GM23338 (cell line): Measurements from ENCODE around the gene CPLX1. TPM values are rescaled to one million over a fixed set of nuclear protein-coding genes. Genes with fewer than 3 reads are reported as not detected.

Source experiments
- ATAC-seq: fragments of 200-7000 bp; cut with Tn5 transposase; 3 replicates; pipeline ENCODE4 v1.9.1; 2020
- DNase-seq: peaks from one replicate; pipeline ENCODE4 v3.0.0-alpha.2; 2015; ENCODE audit warnings: low spot score
- H2AFZ ChIP-seq: fragments of 200-600 bp; sonication (generic); 2 replicates; pipeline ENCODE4 v1.8.0; 2016; ENCODE audit warnings: antibody characterized with exemption, mild to moderate bottlenecking, moderate library complexity
- H3F3A ChIP-seq: fragments of 200-600 bp; sonication (generic); replicated peaks from 2 replicates; pipeline ENCODE4 v1.8.0; 2017; ENCODE audit warnings: antibody characterized with exemption, mixed run types, low read depth
- H3K27ac ChIP-seq: fragments of 200-600 bp; sonication (generic); 2 replicates; pipeline ENCODE4 v1.6.1; 2016; ENCODE audit warnings: low read depth
- H3K27me3 ChIP-seq: fragments of 200-600 bp; sonication (generic); 2 replicates; pipeline ENCODE4 v1.8.0; 2016; ENCODE audit warnings: mild to moderate bottlenecking, mixed run types, moderate library complexity; ENCODE audit not compliant: insufficient read depth
- H3K36me3 ChIP-seq: fragments of 200-600 bp; sonication (generic); 2 replicates; pipeline ENCODE4 v1.8.0; 2016; ENCODE audit warnings: mild to moderate bottlenecking; ENCODE audit not compliant: insufficient read depth
- H3K4me1 ChIP-seq: fragments of 200-600 bp; sonication (generic); 2 replicates; pipeline ENCODE4 v1.8.0; 2016; ENCODE audit warnings: mild to moderate bottlenecking, moderate library complexity; ENCODE audit not compliant: insufficient read depth
- H3K4me2 ChIP-seq: fragments of 200-600 bp; sonication (generic); 2 replicates; pipeline ENCODE4 v1.7.1; 2017; ENCODE audit warnings: mixed run types
- H3K4me3 ChIP-seq: fragments of 200-600 bp; sonication (generic); 2 replicates; pipeline ENCODE4 v1.6.1; 2016; ENCODE audit warnings: mixed run types
- H3K79me2 ChIP-seq: fragments of 200-600 bp; sonication (generic); replicated peaks from 2 replicates; pipeline ENCODE4 v1.8.0; 2017; ENCODE audit warnings: mild to moderate bottlenecking; ENCODE audit not compliant: insufficient read depth
- H3K9me2 ChIP-seq: fragments of 200-600 bp; sonication (generic); 2 replicates; pipeline ENCODE4 v1.8.0; 2017; ENCODE audit not compliant: insufficient read depth
- H4K20me1 ChIP-seq: fragments of 200-600 bp; sonication (generic); replicated peaks from 2 replicates; pipeline ENCODE4 v1.8.0; 2017; ENCODE audit warnings: mild to moderate bottlenecking; ENCODE audit not compliant: insufficient read depth
- H3K27ac Mint-ChIP-seq: 2 replicates; pipeline ENCODE4 v1.8.0; 2020; ENCODE audit warnings: inconsistent platforms, mild to moderate bottlenecking, moderate library complexity, mixed read lengths
- H3K27me3 Mint-ChIP-seq: 3 replicates; pipeline ENCODE4 v1.8.0; 2022; ENCODE audit warnings: low read depth, mild to moderate bottlenecking, moderate library complexity, mixed read lengths, inconsistent platforms; ENCODE audit not compliant: insufficient read depth, poor library complexity
- H3K36me3 Mint-ChIP-seq: 3 replicates; pipeline ENCODE4 v1.8.0; 2021; ENCODE audit warnings: low read depth, mild to moderate bottlenecking, inconsistent platforms, moderate library complexity, mixed read lengths
- H3K4me1 Mint-ChIP-seq: 3 replicates; pipeline ENCODE4 v1.8.0; 2020; ENCODE audit warnings: mild to moderate bottlenecking, inconsistent platforms, mixed read lengths
- H3K4me3 Mint-ChIP-seq: 3 replicates; pipeline ENCODE4 v1.8.0; 2021; ENCODE audit warnings: moderate library complexity, mild to moderate bottlenecking, inconsistent platforms, mixed read lengths
- H3K9me3 Mint-ChIP-seq: 3 replicates; pipeline ENCODE4 v1.8.0; 2020; ENCODE audit warnings: moderate library complexity, mild to moderate bottlenecking, inconsistent platforms, mixed read lengths
- CREB1 ChIP-seq: fragments of 250-450 bp; sonication (Bioruptor Pico); IDR thresholded peaks from 2 replicates; pipeline ENCODE4 v1.5.0; 2020; ENCODE audit warnings: low read depth, mild to moderate bottlenecking, moderate library complexity
- CTCF ChIP-seq, 2 experiments: fragments of 200-600 bp in 1 of 2; sonication (generic) in 1 of 2; conservative IDR thresholded peaks; 2 replicates each; pipeline versions ENCODE4 v1.5.1 to v1.6.1; 2016 to 2017; ENCODE audit warnings: antibody characterized with exemption in 2 of 2, low read depth in 2 of 2, mild to moderate bottlenecking in 2 of 2, moderate library complexity in 1 of 2
- ETS1 ChIP-seq: IDR thresholded peaks from 2 replicates; pipeline ENCODE4 v1.6.1; 2016; ENCODE audit warnings: antibody characterized with exemption
- EZH2 ChIP-seq: fragments of 200-600 bp; sonication (generic); IDR thresholded peaks from one replicate; pipeline ENCODE4 v1.8.0; 2017; ENCODE audit warnings: antibody characterized with exemption, mild to moderate bottlenecking, low read depth; ENCODE audit not compliant: unreplicated experiment
- EZH2phosphoT487 ChIP-seq: fragments of 200-600 bp; sonication (generic); IDR thresholded peaks from one replicate; pipeline ENCODE4 v1.8.1; 2018; ENCODE audit warnings: antibody characterized with exemption; ENCODE audit not compliant: unreplicated experiment
- JUNB ChIP-seq: IDR thresholded peaks from one replicate; pipeline ENCODE4 v1.6.1; 2016; ENCODE audit warnings: antibody characterized with exemption; ENCODE audit not compliant: unreplicated experiment
- NANOG ChIP-seq: IDR thresholded peaks from 2 replicates; pipeline ENCODE4 v1.6.1; 2016; ENCODE audit warnings: antibody characterized with exemption, borderline replicate concordance
- POLR2AphosphoS5 ChIP-seq: IDR thresholded peaks from 2 replicates; pipeline ENCODE4 v1.6.1; 2016; ENCODE audit warnings: antibody characterized with exemption, low read depth
- REST ChIP-seq: IDR thresholded peaks from one replicate; pipeline ENCODE4 v1.6.1; 2018; ENCODE audit warnings: antibody characterized with exemption; ENCODE audit not compliant: unreplicated experiment
- STAT1 ChIP-seq: IDR thresholded peaks from one replicate; pipeline ENCODE4 v1.6.1; 2016; ENCODE audit warnings: antibody characterized with exemption; ENCODE audit not compliant: unreplicated experiment
- ZNF114 ChIP-seq: fragments of 250-450 bp; sonication (Bioruptor Pico); IDR thresholded peaks from 2 replicates; pipeline ENCODE4 v1.5.0; 2020; ENCODE audit warnings: mild to moderate bottlenecking, moderate library complexity
- ZNF331 ChIP-seq: fragments of 250-450 bp; sonication (Bioruptor Pico); IDR thresholded peaks from 2 replicates; pipeline ENCODE4 v1.5.0; 2020; ENCODE audit warnings: low read depth, mild to moderate bottlenecking, moderate library complexity
- polyA plus RNA-seq: library from polyadenylated mRNA; unstranded; fragments of >200 nt; fragmentation: Nextera tagmentation; extraction: Ambion mirVana; gene quantifications from 2 replicates; pipeline ENCODE4 v1.2.1, GENCODE V29; 2016
- total RNA-seq: library from RNA; depleted of rRNA; stranded (reverse); fragments of >200 nt; shearing (Covaris generic); gene quantifications from 2 replicates; pipeline ENCODE4 v1.2.3, GENCODE V29; 2014
- TF ChIP-seq, protein P1 (sequence below): fragments of 250-450 bp; sonication (Bioruptor Pico); IDR thresholded peaks from 2 replicates; pipeline ENCODE4 v1.5.0; 2020; ENCODE audit warnings: mild to moderate bottlenecking, moderate library complexity

CPLX1 gene
- total and polyA plus RNA-seq, 2 experiments from 2014 or later = 0.86 to 0.97 TPM

DNA sequence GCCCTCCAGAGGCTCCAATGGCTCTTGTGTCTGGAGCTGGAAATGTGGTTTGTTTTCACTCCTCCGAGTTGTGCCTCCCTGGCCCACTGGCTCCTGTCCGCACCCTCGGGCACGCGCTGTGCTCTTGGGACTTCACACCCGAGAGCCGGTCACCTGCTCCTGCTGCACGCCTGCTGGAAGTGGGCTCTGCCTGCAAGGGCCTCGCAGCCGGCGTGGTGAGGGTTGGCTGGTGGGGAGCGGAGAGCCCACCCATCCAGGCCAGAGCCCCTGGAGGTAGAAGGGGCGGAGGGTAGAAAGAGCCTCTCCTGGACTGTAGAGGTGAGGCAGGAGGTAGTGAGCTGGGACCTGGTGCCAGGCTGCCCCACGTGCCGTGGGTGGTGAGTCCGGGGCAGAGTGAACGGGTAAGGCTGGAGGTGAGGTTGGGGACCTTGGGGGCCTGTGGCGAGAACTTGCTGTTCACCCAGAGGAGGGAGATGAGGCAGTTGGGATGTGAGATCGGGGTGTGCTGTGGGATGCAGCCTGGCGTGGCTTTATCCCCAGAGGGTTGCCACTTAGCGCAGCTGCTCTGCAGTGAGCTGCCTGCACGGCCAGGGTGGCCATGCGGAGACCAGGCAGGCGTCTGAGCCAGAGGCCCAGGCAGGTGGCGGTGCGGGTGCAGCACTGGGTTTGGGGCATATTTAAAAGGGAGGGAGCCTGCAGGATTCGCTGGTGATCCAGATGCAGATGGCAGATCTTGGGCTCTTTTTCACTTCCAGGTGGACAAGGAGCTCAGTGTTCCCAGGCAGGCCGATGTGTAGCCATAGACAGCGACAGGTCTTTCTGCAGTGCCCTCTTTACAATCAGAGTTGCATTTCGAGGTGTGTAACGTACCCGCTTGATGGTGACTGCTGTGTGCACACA is 71.5 kb downstream of the CPLX1 start:
- Histone ChIP-seq H3K4me2 (no peak overlapping the region), H3K4me1 (no peaks in the 10 kb centered on the region), H3K9me2 (no peaks in the 10 kb centered on the region), H3F3A (no peaks in the 10 kb centered on the region), H3K79me2 (peaks cover 29% of the 10 kb centered on the region), H3K4me3 (no peak overlapping the region), H2AFZ (no peak overlapping the region), H3K27me3 (no peaks in the 10 kb centered on the region), H4K20me1 (peaks cover 28% of the 10 kb centered on the region), H3K27ac (no peak overlapping the region), H3K36me3 (0 out of 2 replicates have a peak, but pooled peaks cover 3% of the 10 kb centered on the region)
- Mint-ChIP-seq H3K36me3 (peaks cover 63% of the 10 kb centered on the region), H3K27ac (no peak overlapping the region), H3K4me1 (no peaks in the 10 kb centered on the region; the same call in 2 of the 3 replicates), H3K27me3 (peaks cover 3% of the 10 kb centered on the region), H3K4me3 (no peak overlapping the region), H3K9me3 (peaks cover 10% of the 10 kb centered on the region; the same call in 2 of the 3 replicates)
- ATAC-seq (no peak), DNase-seq (no peak)
- no peak for TF ChIP-seq JUNB
- no peak for TF ChIP-seq ZNF114 (CRISPR knock-in tag)
- TF ChIP-seq POLR2AphosphoS5 = no peak
- no peak for TF ChIP-seq EZH2
- no peak for TF ChIP-seq EZH2phosphoT487
- no peak for TF ChIP-seq ETS1
- no peak for TF ChIP-seq REST
- TF ChIP-seq ZNF331 (CRISPR knock-in tag) = no peak
- TF ChIP-seq STAT1 = no peak
- TF ChIP-seq NANOG = no peak
- TF ChIP-seq CTCF (conservative IDR thresholded peaks at IDR 0.05; ENCODE audit: low read depth in 2 of 2) = no peak
- TF ChIP-seq CREB1 (CRISPR knock-in tag) = no peak
- TF ChIP-seq, protein P1, sequence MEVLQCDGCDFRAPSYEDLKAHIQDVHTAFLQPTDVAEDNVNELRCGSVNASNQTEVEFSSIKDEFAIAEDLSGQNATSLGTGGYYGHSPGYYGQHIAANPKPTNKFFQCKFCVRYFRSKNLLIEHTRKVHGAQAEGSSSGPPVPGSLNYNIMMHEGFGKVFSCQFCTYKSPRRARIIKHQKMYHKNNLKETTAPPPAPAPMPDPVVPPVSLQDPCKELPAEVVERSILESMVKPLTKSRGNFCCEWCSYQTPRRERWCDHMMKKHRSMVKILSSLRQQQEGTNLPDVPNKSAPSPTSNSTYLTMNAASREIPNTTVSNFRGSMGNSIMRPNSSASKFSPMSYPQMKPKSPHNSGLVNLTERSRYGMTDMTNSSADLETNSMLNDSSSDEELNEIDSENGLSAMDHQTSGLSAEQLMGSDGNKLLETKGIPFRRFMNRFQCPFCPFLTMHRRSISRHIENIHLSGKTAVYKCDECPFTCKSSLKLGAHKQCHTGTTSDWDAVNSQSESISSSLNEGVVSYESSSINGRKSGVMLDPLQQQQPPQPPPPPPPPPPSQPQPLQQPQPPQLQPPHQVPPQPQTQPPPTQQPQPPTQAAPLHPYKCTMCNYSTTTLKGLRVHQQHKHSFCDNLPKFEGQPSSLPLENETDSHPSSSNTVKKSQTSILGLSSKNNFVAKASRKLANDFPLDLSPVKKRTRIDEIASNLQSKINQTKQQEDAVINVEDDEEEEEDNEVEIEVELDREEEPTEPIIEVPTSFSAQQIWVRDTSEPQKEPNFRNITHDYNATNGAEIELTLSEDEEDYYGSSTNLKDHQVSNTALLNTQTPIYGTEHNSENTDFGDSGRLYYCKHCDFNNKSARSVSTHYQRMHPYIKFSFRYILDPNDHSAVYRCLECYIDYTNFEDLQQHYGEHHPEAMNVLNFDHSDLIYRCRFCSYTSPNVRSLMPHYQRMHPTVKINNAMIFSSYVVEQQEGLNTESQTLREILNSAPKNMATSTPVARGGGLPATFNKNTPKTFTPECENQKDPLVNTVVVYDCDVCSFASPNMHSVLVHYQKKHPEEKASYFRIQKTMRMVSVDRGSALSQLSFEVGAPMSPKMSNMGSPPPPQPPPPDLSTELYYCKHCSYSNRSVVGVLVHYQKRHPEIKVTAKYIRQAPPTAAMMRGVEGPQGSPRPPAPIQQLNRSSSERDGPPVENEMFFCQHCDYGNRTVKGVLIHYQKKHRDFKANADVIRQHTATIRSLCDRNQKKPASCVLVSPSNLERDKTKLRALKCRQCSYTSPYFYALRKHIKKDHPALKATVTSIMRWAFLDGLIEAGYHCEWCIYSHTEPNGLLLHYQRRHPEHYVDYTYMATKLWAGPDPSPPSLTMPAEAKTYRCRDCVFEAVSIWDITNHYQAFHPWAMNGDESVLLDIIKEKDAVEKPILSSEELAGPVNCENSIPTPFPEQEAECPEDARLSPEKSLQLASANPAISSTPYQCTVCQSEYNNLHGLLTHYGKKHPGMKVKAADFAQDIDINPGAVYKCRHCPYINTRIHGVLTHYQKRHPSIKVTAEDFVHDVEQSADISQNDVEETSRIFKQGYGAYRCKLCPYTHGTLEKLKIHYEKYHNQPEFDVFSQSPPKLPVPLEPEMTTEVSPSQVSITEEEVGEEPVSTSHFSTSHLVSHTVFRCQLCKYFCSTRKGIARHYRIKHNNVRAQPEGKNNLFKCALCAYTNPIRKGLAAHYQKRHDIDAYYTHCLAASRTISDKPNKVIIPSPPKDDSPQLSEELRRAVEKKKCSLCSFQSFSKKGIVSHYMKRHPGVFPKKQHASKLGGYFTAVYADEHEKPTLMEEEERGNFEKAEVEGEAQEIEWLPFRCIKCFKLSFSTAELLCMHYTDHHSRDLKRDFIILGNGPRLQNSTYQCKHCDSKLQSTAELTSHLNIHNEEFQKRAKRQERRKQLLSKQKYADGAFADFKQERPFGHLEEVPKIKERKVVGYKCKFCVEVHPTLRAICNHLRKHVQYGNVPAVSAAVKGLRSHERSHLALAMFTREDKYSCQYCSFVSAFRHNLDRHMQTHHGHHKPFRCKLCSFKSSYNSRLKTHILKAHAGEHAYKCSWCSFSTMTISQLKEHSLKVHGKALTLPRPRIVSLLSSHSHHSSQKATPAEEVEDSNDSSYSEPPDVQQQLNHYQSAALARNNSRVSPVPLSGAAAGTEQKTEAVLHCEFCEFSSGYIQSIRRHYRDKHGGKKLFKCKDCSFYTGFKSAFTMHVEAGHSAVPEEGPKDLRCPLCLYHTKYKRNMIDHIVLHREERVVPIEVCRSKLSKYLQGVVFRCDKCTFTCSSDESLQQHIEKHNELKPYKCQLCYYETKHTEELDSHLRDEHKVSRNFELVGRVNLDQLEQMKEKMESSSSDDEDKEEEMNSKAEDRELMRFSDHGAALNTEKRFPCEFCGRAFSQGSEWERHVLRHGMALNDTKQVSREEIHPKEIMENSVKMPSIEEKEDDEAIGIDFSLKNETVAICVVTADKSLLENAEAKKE = no peak
